ENCODE data around the gene LGALS3.
A peak's percentile ranks its signal among the peaks of the same experiment; 100 is the strongest.

LGALS3 gene

DNA sequence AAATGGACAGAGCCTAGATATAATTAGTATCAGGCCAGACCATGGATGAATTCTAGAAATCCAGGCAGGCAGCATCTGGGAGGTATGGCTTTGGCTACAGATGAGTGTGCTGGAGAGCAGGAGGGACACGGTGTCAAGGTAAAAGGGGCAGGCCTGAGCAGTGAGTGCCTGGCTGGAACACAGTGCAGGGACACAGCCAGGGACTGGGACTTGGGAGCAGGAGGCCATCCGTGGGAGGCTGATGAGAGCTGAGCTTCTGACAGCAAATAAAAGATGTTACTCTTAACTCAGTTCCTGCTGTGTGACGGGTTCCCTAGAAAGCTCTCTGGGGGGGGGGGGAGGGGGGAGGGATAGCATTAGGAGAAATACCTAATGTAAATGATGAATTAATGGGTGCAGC, 13.6 kb upstream of the LGALS3 start:
- no peak for DNase-seq

DNA sequence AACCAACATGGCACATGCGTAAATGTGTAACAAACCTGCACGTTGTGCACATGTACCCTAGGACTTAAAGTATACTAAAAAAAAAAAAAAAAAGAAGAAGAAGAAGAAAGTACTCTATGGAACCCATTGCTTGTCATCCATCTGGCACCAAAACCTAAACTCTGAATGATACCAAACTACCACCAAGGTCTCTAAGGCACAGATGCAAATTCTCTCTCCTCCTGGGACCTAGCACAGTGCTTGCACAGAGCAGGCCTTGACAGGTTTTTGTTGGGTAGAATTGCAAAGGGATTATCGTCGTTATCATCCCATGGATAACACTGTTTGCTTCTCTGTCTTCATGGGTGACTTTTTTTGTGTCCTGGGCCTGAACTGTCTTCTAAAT, 13.2 kb upstream of the LGALS3 start:
- DNase-seq = no peak

DNA sequence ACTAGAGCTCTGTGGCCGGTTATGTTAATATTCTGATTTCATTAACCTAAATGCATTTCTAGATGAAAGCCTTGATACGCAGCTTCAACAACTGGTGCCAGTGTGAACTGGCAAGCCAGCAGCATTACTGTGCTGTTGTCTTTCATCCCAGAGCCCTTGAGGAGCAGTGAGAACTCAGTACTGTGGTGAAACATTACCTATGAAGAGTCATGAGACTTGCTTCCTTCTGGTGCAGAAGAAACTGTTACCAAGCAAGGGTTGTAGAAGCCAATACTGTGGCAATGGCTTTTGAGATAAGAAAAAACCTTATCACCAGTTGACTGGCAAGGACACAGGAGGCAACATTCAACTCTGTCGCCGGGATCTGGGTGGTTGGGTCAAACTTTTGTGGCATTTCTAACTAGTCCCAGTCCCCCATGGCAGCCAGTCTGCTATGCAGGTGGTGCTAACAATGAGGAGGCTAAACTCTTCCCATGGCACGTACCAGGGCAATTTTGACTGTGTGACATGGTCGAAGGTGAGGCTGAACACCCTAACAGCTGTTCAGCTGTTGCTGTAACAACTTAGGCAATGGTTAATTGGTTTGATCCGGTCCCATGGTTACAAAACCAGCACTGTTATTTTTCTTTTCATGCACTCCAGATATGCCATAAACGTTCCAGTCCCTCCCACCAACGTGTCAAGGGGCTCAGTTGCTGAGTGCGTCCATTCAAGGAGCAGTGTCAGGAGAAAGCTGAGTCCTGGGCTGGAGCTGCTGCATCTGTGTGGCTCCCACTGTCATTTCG, 12.6 kb upstream of the LGALS3 start:
- no peak for DNase-seq

DNA sequence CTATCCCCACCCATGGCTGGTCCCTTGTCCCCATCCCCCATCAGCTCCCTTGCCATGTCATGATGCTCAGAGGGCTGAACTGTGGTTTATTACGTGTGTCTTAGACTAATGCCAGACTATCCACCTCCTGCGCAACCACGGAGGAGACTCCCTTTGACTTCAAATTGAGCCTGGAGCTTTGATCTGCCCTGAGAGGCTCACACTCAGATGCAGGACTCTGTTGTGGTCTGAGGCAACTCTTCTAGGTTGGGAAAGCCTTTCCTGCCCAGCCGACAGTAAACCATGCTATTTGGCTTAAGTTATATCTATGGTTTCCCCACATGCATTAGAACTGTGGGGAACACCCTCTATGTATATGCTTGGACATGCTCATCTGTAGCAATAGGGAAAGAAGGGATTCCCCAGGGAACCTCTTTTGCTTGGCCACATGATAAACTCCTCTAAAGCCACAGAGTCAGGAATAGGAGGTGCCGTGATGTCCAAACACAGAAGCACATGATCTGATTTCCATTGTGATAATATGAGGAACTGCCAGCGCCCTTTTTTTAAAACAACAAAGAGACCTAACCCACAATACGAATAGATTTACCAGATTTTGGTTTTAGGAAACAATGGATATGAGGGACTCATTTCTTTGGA, 11.1 kb upstream of the LGALS3 start:
- no peak for DNase-seq

DNA sequence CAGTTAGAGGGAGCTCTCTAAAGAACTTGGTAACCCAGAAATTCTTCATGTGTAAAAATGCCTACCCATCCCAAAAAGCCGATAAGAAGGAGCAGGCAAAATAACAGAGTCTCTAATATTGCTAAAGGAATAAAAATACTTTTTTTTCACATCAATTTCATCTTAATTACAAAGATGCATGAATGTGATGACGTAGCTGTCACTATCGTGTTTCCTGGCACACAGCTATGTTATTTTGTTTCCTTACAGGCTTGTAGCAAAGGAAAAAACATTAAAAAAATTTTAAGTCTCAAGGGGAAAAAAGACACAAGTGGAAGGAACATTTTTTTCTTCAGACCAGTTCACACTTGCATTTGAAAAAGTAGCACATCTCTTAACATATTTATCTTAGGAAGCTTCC, 10.3 kb upstream of the LGALS3 start:
- DNase-seq = no peak

DNA sequence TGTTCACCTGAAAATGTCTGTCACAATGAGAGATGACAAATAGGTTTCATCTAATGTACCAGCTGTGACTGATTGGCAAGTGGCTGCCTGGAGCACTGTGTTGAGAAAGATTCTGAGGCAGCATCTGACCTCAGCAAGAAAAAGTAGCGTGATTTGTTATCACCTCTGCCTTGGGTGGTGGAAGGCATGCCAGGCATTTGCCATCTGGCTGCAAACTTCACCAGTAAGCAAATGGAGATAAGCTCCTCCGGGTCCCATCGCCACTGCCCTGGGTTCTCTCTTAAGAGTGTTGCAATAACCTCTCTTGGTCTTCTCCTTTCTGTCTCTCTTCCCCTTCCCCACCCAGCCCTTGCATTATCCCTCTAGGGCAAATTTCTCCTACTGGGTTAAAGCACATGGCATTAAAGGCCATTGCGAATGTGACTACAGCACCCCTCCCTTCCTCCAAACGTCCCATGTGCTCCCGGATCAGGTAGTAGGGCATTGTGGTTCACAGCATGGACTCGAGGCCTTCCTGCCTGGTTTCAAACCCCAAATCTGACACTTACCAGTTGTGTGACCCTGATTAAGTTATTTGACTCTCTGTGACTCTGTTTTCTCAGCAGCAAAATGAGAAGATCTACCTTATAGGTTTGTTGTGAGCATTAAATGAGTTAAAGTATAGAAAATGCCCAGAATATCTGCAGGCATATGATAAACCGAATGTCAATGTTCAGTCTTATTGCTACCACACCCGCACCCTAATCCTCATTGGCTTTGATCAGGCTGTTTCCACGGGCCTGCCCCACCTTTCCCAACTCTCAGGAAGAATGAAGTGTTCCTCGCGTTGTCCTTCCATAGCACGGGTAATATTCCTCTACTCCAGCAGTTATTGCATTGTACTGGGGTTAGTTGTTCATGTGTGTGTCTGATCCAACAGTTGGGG, 8.2 kb upstream of the LGALS3 start:
- DNase-seq = no peak

DNA sequence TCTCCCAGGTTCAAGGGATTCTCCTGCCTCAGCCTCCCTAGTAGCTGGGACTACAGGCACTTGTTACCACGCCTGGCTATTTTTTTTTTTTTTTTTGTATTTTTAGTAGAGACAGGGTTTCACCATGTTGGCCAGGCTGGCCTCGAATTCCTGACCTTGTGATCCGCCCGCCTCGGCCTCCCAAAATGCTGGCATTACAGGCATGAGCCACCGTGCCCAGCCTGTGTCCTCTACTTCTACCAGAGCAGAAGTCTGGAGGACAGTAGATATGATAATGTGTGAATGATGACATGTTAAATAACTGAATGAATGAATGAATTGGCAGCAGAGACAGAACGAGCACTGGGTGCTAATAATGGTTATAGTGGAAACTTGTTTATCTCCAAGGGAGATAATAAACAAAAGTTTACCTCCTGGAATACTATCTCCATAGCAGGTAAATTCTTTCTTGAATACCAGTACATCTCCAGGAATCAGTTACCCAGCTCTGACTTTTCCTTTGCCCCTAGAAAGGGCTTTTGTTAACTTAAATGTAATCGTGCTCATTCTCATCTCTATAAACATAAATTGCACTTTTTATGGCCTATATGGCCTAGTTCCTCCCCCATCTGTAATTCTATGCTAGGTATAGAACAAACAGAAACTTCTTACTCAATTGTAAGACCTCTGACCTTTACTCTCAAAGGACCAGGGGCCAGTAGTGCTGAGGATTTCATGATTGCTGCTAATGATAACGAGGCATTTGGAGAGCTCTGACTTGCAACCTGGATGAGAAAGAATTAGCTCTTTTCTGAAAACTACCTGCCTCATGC, 7.2 kb upstream of the LGALS3 start:
- DNase-seq = no peak

DNA sequence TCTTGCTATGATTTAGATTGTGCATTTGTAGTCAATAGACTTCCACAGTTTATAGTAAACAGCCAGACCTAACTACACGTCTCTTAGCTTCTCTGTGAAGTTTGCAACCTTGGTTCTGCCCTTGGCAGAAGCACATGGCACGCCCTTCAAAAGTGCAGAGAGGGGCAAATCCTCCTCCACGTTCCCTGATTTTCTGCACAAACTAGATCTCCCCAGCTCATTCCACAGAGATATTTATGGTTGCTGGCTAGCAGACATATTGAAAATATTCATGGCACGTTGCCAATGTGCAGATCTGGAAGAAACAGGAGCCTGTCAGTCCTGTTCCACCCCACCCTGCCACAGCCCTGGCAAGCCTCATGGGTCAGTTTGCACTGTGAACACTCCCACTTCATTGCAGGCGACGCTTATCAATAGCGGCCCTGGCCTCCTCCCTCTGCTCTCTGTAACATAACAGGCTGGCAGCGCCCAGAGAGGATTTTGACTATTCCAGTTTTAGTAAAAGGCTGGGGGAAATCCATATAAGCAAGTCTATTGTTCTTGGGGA, 6.5 kb upstream of the LGALS3 start:
- DNase-seq = no peak

DNA sequence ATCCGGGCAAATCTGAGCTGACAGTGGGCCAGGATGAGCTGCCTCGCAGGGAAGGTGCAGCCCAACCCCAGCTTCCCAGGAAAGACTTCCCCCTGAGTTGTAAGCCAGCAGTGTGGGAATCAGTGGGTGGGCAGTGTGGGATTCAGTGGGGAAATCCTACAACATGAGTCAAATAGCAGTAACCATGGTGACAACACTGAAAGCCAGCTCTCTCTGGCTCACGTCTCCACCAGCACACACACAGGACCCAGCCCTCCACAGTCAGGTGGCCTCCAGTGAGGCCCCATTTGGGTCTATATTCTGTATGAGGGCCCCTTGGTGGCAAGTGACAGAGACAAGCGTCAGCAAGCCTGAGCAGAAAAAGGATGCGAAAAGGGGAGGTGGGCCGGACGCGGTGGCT, 6.0 kb upstream of the LGALS3 start:
- DNase-seq = no peak

DNA sequence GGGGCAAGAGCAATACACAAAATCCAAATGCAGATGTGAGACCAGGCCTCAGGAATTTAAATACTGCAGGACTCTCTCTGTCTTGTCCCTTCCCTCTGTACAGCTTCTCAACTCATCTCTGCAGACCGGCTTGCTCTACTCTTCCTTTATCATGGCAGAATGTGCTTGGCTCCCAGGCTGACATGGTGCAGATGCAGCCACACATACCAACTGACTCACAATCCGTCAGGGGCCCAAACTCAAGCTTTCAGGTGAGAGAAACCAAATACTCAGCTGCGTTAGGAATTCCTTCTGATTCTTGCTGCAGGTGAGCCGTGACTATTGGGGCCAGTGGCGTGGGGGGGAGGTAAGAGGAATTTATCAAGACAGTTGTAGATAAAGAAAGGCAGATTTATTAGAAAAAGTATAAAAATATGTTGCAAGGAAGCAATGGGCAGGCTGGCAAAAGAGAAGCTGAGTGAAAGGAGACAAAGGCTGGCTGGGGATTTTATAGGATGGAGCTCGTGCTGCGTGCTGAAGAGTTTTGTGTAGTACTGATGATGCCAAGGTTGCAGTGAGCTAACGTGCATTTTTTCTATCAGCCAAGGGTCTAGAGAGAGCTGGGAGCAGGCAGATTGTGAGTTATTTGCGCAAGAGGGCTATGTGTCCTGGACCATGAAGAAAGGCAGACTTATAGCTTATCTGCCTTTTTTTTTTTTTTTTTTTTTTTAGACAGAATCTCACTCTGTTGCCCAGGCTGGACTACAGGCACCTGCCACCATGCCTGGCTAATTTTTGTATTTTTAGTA, 5.0 kb upstream of the LGALS3 start:
- no peak for DNase-seq

DNA sequence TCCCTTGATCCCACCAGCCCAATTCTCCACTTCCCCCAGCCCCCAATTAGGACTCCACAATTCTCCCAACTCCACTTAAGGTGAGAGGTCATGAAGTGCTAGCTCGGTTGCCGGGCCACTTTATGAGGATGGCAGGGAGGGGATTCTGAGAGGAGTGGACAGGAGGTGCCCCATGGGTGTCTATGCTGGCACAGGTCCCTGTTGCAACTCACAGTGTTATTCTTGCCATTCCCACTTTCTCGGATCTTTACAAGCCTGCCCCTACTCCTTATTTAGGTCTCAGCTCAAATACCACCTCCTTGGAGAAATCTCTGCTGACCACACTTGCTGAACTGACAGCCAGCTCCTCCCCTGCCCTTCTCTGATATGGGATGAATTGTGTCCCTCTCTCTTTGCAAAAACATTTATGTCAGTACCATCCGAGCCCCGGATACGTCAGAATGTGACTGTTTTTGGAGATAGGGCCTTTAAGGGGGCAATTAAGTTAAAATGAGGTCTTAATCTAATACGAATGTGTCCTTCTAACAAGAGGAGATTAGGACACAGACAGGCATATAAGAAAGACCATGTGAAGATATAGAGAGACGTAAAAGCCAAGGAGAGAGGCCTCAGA, 4.2 kb upstream of the LGALS3 start:
- DNase-seq = no peak

DNA sequence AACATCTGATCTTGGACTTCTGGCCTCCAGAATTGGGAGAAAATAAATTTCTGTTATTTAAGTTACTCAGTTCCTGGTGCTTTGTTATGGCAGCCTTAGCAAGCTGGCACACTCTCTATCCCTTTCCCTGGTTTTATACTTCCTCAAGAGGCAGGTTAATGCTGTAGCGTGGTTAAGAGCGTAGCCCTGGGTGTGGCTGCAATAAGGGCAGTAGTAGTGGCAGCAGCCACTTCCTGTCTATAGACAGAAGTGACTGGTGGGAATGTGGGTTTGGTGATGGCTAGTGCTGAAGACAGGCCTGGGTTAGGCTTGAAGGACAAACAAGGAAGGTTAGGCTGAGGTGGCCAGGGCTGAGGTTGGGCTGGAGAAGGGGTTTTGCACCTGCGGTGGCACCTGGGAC, 3.6 kb upstream of the LGALS3 start:
- DNase-seq = no peak

DNA sequence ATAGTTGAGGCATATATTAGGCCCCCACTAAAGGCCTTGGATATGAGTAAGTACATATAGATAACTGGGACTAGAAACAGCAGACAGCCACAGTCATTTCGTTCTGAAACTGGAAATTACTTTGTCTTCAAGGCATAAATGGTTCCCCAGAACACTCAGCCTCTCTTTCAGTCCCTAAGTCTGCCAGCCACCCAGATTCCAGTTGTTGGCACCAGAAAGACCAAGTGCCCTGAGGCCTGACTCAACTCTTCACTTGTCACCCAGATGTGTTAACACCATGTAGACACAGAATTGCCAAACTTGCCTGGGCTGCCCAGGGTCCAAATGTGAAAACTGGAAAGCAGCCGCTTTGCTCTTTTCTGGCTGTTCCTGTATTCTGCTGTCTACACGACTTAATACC, 3.0 kb upstream of the LGALS3 start:
- no peak for DNase-seq

DNA sequence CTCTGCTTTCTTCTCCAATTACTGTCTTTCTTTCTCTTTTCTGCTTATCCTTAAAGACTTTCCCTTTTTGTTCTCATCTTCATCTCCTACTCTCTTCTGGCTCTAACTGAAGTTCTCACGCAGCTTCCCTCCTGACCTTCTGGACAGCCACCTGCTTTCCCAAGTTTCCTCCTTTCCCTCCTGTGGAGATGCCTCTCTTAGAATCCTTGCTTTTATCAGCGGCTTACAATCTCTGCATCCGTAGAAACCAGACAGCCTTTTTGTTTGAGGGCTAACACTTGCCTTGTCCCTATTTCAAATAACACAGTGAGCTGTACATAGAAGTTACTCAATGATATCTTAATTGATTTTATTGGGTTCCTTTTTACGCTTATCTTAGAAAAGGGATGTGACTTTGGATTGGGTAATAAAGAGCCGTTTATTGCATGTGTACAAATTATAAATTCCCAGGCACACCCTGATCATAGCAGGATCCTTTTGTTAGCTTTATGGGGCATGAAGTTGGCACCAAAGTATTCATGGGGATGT, 2.1 kb upstream of the LGALS3 start:
- DNase-seq = no peak

DNA sequence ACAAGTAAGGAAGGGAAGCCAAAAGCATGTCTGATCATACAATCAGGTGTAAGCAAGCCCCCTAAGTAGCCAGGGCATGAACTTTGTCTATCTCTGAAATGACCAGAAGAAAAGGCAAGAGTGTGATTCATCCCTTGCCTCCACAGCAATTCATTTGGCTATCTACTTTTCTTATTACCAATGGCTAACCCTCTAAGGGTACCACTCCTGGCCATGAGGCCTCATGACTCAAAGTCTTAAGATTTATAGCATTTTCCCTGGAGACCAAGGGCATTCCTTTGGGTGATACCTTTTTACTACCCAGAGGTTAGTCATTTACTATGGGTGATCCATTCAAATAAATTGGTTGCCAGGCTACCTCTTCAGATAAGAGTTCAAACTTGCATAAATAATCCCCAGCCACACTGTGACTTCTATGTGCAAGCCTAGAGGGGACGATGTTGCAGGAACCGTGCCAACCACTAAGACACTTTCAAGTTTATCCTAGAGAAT, 1.5 kb upstream of the LGALS3 start:
- DNase-seq = no peak

DNA sequence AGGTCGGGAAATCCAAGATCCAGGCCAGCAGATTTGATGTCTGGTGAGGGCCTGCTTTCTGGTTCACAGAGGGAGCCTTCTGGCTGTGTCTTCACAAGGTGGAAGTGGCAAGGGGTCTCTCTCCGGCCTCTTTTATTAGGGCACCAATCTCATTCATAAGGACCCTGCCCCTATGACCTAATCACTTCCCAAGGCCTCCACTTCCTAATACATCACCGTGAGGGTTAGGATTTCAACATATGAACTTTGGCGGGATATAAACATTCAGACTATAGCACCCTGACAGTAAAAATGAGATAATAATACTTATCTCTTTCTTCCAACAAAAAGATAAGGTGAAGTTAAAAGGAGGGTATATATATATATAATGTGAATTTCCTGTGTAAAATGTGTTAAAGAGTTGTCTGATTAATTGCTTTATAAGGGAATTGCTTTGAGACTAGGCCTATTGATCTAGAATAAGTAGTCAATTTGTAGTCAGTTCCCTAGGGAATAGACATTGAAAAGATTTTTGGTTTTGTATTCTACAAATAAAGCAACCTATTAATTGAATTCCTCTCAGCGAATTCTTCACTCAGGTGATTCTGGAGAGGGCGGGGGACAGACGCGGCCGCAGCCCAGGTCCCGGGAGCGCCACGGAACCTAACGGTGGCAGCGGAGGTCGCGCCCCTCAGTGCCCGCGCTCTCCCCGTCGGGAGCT, 516 bp upstream of the LGALS3 start:
- no peak for DNase-seq

DNA sequence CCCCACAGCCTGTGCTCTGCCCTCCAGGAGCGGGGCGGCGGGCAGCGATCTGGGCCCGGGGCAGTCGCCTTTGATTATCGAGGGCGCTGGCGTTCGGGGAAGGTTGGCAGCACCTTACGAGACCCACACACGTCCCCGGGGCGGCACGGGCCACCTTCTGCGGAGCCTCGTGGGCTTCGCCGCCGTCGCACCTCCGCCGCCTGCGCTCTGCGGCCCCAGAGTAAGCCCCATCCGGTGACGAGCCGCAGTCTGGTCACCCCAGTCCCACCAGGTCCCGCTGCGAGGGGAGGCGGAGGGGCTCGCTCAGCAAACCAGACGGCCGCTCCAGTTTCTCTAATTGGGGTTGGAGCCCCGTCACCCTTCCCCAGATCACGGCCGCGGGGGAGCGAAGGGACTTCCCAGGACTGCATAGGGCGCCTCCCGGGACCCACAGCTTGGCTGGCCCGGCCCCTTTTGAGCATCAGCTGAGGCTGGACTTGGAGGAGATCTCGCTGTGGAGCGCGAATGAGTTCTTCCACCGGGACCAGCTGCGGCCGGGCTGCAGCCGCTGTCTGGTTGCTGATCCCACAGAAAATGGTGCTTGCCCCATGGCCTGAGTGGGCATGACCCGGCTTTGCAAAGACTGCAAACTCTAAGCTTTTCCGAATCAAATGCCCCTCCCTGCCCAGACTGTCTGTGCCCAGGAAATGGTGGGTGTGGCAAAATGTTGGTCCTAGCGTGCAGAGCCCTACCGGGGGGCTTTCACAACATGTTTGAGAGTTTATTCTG, 560 bp downstream of the LGALS3 start:
- peak; percentile 57 for DNase-seq

DNA sequence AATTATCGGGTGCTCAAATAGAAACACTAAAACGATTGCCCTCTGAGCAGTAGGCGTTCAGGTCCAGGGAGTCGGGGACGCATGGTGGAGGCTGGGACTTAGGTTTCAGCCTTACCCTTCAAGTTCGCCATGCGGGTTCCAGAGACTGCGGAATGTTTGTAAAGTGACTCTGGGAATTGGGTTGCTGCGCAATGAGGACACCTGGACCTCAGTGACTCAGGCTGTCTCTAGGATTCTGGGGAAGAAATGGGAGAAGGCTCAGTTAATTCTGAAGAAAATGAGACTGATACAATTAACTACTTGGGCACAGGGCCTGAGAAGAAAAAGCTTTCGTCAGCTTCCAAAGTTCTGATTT, 1.1 kb downstream of the LGALS3 start:
- no peak for DNase-seq

DNA sequence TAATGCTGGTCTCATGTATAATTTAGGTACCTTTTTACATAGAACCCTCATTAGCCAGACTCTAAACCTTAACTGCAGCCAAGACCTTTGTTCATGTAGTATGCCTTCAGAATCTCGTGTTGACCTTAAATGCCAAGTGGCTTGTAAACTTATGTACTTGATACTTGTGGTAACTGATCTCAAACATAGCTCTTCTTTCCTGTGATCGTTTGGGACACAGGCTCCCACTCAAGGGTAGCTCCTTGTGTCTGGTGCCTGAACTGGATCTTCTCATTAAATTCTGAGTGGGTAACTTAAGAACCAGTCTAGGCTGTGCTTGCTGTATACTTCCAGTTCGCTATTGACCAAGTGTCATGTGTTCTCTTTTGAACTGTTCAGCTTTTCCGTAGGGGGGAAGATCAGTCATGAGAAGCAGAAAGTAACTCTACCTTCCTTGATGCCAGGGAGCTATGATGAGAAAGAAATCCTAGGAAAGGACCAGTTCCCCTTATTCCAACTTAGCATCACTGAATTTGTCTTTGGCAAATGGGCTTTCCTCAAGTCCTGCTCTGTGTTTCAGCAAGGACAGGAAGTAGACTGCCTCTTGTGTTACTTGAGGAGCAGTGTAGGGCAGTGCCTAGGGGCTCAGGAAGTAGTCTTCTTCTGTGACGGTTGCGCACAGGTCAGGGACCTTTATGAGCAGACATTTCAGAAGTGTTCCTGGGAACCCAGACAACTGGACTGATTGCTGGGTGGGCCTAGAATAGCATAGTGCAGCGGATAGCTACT, 2.5 kb downstream of the LGALS3 start:
- no peak for DNase-seq

Measured in stimulated activated CD4-positive, alpha-beta T cell treated with anti-CD3 and anti-CD28 coated beads, Interleukin-15, amount 100 ng/mL, for 24 hours (primary cell).